K562 (cell line): ENCODE results near the gene PLCB1.

Experiments
- CEBPB ChIP-seq: fragments of 450-650 bp; IDR thresholded peaks from 2 replicates; pipeline ENCODE4 v1.6.1; 2016; ENCODE audit warnings: missing genetic modification characterization, missing compliant biosample characterization
- FOXK2 ChIP-seq, 2 experiments: fragments of 450-650 bp; IDR thresholded peaks in 1 of 2; conservative IDR thresholded peaks in 1 of 2; 2 replicates each; pipeline ENCODE4 v1.6.1; 2016; ENCODE audit warnings: low read depth in 2 of 2, mild to moderate bottlenecking in 1 of 2
- GATA2 ChIP-seq: sonication (generic); formaldehyde crosslinking; IDR thresholded peaks from 2 replicates; pipeline ENCODE4 v1.4.0; 2020; ENCODE audit warnings: mild to moderate bottlenecking, missing genetic modification reagents
- KLF6 ChIP-seq: fragments of 250-450 bp; sonication (Bioruptor Pico); IDR thresholded peaks from 2 replicates; pipeline ENCODE4 v1.4.0; 2020; ENCODE audit warnings: mild to moderate bottlenecking, moderate library complexity, borderline replicate concordance
- MAFG ChIP-seq: fragments of 450-650 bp; conservative IDR thresholded peaks from 2 replicates; pipeline ENCODE4 v1.6.1; 2016; ENCODE audit warnings: missing genetic modification characterization, missing compliant biosample characterization
- SRSF9 ChIP-seq: fragments of 200-400 bp; formaldehyde crosslinking; IDR thresholded peaks from 2 replicates; pipeline ENCODE4 v1.6.1; 2017; ENCODE audit warnings: low read depth, low read length, borderline replicate concordance
- TF ChIP-seq, protein P1 (sequence below): fragments of 450-650 bp; formaldehyde crosslinking; IDR thresholded peaks from 2 replicates; pipeline ENCODE4 v1.4.0; 2020; ENCODE audit warnings: mild to moderate bottlenecking, moderate library complexity
- TF ChIP-seq, protein P2 (sequence below): sonication (generic); formaldehyde crosslinking; IDR thresholded peaks from 2 replicates; pipeline ENCODE4 v1.8.0; 2022; ENCODE audit warnings: mild to moderate bottlenecking, low read depth, missing genetic modification reagents

DNA sequence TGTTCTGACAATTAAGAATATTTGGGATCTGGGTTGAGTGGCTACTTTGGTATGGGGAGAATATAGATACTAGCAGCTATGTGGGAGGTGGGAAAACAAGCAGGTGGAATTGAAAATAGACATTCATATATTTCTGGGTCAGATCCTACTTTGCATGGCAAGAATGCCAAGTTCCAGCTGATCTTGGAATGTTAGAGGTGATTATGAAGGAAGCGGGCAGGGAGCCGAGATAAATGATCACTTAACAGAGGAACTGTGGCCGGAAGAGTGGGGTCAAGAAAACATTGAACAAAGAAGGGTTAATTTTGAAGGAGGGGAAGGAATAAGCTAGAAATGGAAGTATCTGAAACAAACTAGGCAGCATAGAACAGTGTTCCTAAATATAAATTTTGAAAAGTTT is 15.4 kb downstream of the PLCB1 start:
- no peak for TF ChIP-seq MAFG
- no peak for TF ChIP-seq CEBPB (tag)
- no peak for TF ChIP-seq KLF6 (CRISPR knock-in tag)
- TF ChIP-seq FOXK2 (conservative IDR thresholded peaks at IDR 0.05 in 1 of 2, IDR thresholded peaks at IDR 0.05 in 1 of 2; ENCODE audit: low read depth in 2 of 2) = no peak
- TF ChIP-seq, protein P1, sequence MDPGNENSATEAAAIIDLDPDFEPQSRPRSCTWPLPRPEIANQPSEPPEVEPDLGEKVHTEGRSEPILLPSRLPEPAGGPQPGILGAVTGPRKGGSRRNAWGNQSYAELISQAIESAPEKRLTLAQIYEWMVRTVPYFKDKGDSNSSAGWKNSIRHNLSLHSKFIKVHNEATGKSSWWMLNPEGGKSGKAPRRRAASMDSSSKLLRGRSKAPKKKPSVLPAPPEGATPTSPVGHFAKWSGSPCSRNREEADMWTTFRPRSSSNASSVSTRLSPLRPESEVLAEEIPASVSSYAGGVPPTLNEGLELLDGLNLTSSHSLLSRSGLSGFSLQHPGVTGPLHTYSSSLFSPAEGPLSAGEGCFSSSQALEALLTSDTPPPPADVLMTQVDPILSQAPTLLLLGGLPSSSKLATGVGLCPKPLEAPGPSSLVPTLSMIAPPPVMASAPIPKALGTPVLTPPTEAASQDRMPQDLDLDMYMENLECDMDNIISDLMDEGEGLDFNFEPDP (CRISPR knock-in tag) = no peak
- TF ChIP-seq, protein P2, sequence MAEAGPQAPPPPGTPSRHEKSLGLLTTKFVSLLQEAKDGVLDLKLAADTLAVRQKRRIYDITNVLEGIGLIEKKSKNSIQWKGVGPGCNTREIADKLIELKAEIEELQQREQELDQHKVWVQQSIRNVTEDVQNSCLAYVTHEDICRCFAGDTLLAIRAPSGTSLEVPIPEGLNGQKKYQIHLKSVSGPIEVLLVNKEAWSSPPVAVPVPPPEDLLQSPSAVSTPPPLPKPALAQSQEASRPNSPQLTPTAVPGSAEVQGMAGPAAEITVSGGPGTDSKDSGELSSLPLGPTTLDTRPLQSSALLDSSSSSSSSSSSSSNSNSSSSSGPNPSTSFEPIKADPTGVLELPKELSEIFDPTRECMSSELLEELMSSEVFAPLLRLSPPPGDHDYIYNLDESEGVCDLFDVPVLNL = no peak
- no peak for TF ChIP-seq SRSF9
- TF ChIP-seq GATA2 (CRISPR knock-in tag) = no peak
